Left ventricle myocardium inferior (tissue), 1 donor: ENCODE data around the gene TOGARAM1. TPM values are rescaled to one million over a fixed set of nuclear protein-coding genes. Genes with fewer than 3 reads are reported as not detected.

Experiments used
- DNase-seq: peaks from one replicate; pipeline ENCODE4 v3.0.0-alpha.2; 2020
- H3K27ac ChIP-seq: fragments of 200-600 bp; replicated peaks from 2 replicates; pipeline ENCODE4 v1.8.0; 2021
- H3K27me3 ChIP-seq: fragments of 200-600 bp; 2 replicates; pipeline ENCODE4 v1.8.0; 2021; ENCODE audit warnings: low read depth
- H3K36me3 ChIP-seq: fragments of 200-600 bp; 2 replicates; pipeline ENCODE4 v1.8.0; 2021
- H3K4me1 ChIP-seq: fragments of 200-600 bp; 2 replicates; pipeline ENCODE4 v1.8.0; 2021
- H3K4me3 ChIP-seq: fragments of 200-600 bp; 2 replicates; pipeline ENCODE4 v1.8.0; 2021; ENCODE audit warnings: mild to moderate bottlenecking, moderate library complexity
- H3K9me3 ChIP-seq: fragments of 200-600 bp; replicated peaks from 2 replicates; pipeline ENCODE4 v1.8.0; 2021
- CTCF ChIP-seq: fragments of 200-600 bp; IDR thresholded peaks from 2 replicates; pipeline ENCODE4 v1.8.0; 2021; ENCODE audit warnings: antibody characterized with exemption, mild to moderate bottlenecking, borderline replicate concordance
- intact Hi-C: fragments of 100-400 bp; cut with micrococcal nuclease; formaldehyde crosslinking; loops from one replicate; pipeline ENCODE4 v1.11.0; 2022
- total RNA-seq: library from RNA; stranded (reverse); fragmentation: NEBNext Ultra II Directional; extraction: Animal tissue kit (Norgen Biotek cat#: 25700); gene quantifications from one replicate; pipeline ENCODE4 v1.2.1, GENCODE V29; 2021
- donor health status: DM: no; HTN: yes; CAD: no; lungs with severe emphysema.

The TOGARAM1 gene
- total RNA-seq, 1 donor from 2014 or later = 21.6 TPM

GRCh38 chr14:44937547-44937946, 24.4 kb upstream of the TOGARAM1 start:
- no peak overlapping the region for H3K27ac ChIP-seq
- no peak for DNase-seq
- no peak for TF ChIP-seq CTCF
- H3K27me3 ChIP-seq = no peaks in the 10 kb centered on the region
- no peaks in the 10 kb centered on the region for H3K9me3 ChIP-seq
- no peaks in the 10 kb centered on the region for H3K4me1 ChIP-seq
- H3K4me3 ChIP-seq = no peak overlapping the region
- intact Hi-C loops = no loop called here
- H3K36me3 ChIP-seq = peaks cover 57% of the 10 kb centered on the region

GRCh38 chr14:44940211-44940610, 21.8 kb upstream of the TOGARAM1 start:
- Histone ChIP-seq H3K4me3 (no peak overlapping the region), H3K27ac (no peak overlapping the region), H3K36me3 (peaks cover 63% of the 10 kb centered on the region), H3K9me3 (no peaks in the 10 kb centered on the region), H3K4me1 (peaks cover 3% of the 10 kb centered on the region), H3K27me3 (no peaks in the 10 kb centered on the region)
- TF ChIP-seq CTCF = no peak
- intact Hi-C loops = no loop called here
- DNase-seq = no peak

GRCh38 chr14:44940944-44941343, 21.0 kb upstream of the TOGARAM1 start:
- DNase-seq = no peak
- H3K9me3 ChIP-seq = no peaks in the 10 kb centered on the region
- no peaks in the 10 kb centered on the region for H3K27me3 ChIP-seq
- peaks cover 3% of the 10 kb centered on the region for H3K4me1 ChIP-seq
- no peak overlapping the region for H3K27ac ChIP-seq
- no peak for TF ChIP-seq CTCF
- intact Hi-C loops = no loop called here
- no peak overlapping the region for H3K4me3 ChIP-seq
- peaks cover 68% of the 10 kb centered on the region for H3K36me3 ChIP-seq

- no peak for TF ChIP-seq CTCF
- DNase-seq = no peak
- no peaks in the 10 kb centered on the region for H3K27me3 ChIP-seq
- peaks cover 66% of the 10 kb centered on the region for H3K36me3 ChIP-seq
- no peak overlapping the region for H3K4me3 ChIP-seq
- no peaks in the 10 kb centered on the region for H3K9me3 ChIP-seq
- intact Hi-C loops = no loop called here
- H3K4me1 ChIP-seq = peaks cover 3% of the 10 kb centered on the region
- H3K27ac ChIP-seq = no peak overlapping the region
Measured at GRCh38 chr14:44941591-44941990, 20.4 kb upstream of the TOGARAM1 start.

GRCh38 chr14:44942436-44942835, 19.6 kb upstream of the TOGARAM1 start:
- H3K27ac ChIP-seq = no peak overlapping the region
- peaks cover 3% of the 10 kb centered on the region for H3K4me1 ChIP-seq
- intact Hi-C loops = no loop called here
- no peaks in the 10 kb centered on the region for H3K27me3 ChIP-seq
- no peak overlapping the region for H3K4me3 ChIP-seq
- no peak for DNase-seq
- H3K36me3 ChIP-seq = peaks cover 68% of the 10 kb centered on the region
- peaks cover 7% of the 10 kb centered on the region for H3K9me3 ChIP-seq
- TF ChIP-seq CTCF = no peak

- intact Hi-C loops = no loop called here
- TF ChIP-seq CTCF = no peak
- Histone ChIP-seq H3K36me3 (peaks cover 62% of the 10 kb centered on the region), H3K27ac (no peak overlapping the region), H3K27me3 (no peaks in the 10 kb centered on the region), H3K4me3 (no peak overlapping the region), H3K9me3 (peaks cover 10% of the 10 kb centered on the region), H3K4me1 (peaks cover 3% of the 10 kb centered on the region)
- no peak for DNase-seq
Measured at GRCh38 chr14:44944107-44944506, 17.9 kb upstream of the TOGARAM1 start.
